Fibroblast of lung (primary cell): ENCODE measurements around the gene HYCC1. TPM values are rescaled to one million over a fixed set of nuclear protein-coding genes. Genes with fewer than 3 reads are reported as not detected.

ENCODE experiments used
- DNase-seq, 2 donors: peaks; one replicate each; pipeline versions ENCODE4 v3.0.0 to v3.0.0-alpha.2; 2010; ENCODE audit warnings: low read depth in 2 of 2
- H2AFZ ChIP-seq: 2 replicates; pipeline ENCODE4 v1.5.1; 2012; ENCODE audit warnings: low read length, control low read depth, inconsistent platforms
- H3K27ac ChIP-seq: 2 replicates; pipeline ENCODE4 v1.5.1; 2011; ENCODE audit warnings: low read length, control low read depth; ENCODE audit not compliant: insufficient read depth
- H3K27me3 ChIP-seq: 2 replicates; pipeline ENCODE4 v1.5.1; 2011; ENCODE audit warnings: mild to moderate bottlenecking, low read length; ENCODE audit not compliant: control insufficient read depth, insufficient read depth
- H3K36me3 ChIP-seq: 2 replicates; pipeline ENCODE4 v1.5.1; 2011; ENCODE audit warnings: low read length; ENCODE audit not compliant: control insufficient read depth, insufficient read depth
- H3K4me1 ChIP-seq: 2 replicates; pipeline ENCODE4 v1.5.1; 2011; ENCODE audit warnings: low read length; ENCODE audit not compliant: control insufficient read depth, insufficient read depth; ENCODE audit errors: extremely low read depth
- H3K4me2 ChIP-seq: 2 replicates; pipeline ENCODE4 v1.5.1; 2011; ENCODE audit warnings: low read length, control low read depth; ENCODE audit not compliant: insufficient read depth; ENCODE audit errors: extremely low read depth
- H3K4me3 ChIP-seq, 4 experiments: fragments of 200-600 bp in 1 of 4; sonication (generic) in 1 of 4; replicated peaks in 1 of 4; 2 replicates each; pipeline ENCODE4 v1.5.1; 2011 to 2016; ENCODE audit warnings: low read length in 4 of 4, low read depth in 3 of 4, mild to moderate bottlenecking in 3 of 4, control low read depth in 2 of 4, inconsistent platforms in 1 of 4, mixed read lengths in 1 of 4; ENCODE audit not compliant: insufficient read depth in 1 of 4; ENCODE audit errors: control extremely low read depth in 1 of 4
- H3K79me2 ChIP-seq: 2 replicates; pipeline ENCODE4 v1.5.1; 2012; ENCODE audit warnings: mild to moderate bottlenecking, low read length, inconsistent platforms; ENCODE audit not compliant: control insufficient read depth, insufficient read depth
- H3K9ac ChIP-seq: 2 replicates; pipeline ENCODE4 v1.5.1; 2011; ENCODE audit warnings: mild to moderate bottlenecking, low read length, control low read depth; ENCODE audit not compliant: insufficient read depth
- H3K9me3 ChIP-seq: 2 replicates; pipeline ENCODE4 v1.5.1; 2012; ENCODE audit warnings: low read depth, low read length; ENCODE audit not compliant: control insufficient read depth, insufficient read depth
- H4K20me1 ChIP-seq: 2 replicates; pipeline ENCODE4 v1.5.1; 2011; ENCODE audit warnings: low read length; ENCODE audit not compliant: control insufficient read depth, insufficient read depth; ENCODE audit errors: extremely low read depth
- EZH2 ChIP-seq: IDR thresholded peaks from 2 replicates; pipeline ENCODE4 v1.5.1; 2012; ENCODE audit warnings: low read length, control low read depth, mild to moderate bottlenecking; ENCODE audit errors: missing control alignments
- polyA minus RNA-seq: library from RNA; depleted of rRNA, polyadenylated mRNA; stranded (reverse); fragments of >200 nt; gene quantifications from 2 replicates; pipeline ENCODE4 v1.2.3, GENCODE V29; 2011; ENCODE audit warnings: low replicate concordance
- polyA plus RNA-seq, 2 donors: library from polyadenylated mRNA; depleted of rRNA in 1 of 2; stranded (reverse) in 1 of 2; unstranded in 1 of 2; fragments of >200 nt; gene quantifications; 2 replicates each; pipeline ENCODE4 v1.2.1, GENCODE V29; 2011 to 2012; ENCODE audit warnings: missing spikeins in 1 of 2
- total RNA-seq: library from RNA; depleted of rRNA; stranded (reverse); fragments of >200 nt; gene quantifications from 2 replicates; pipeline ENCODE4 v1.2.1, GENCODE V29; 2014
- TF ChIP-seq, protein P1 (sequence below), 2 donors: IDR thresholded peaks in 1 of 2; conservative IDR thresholded peaks in 1 of 2; 1 replicate in 1 of 2; 2 replicates in 1 of 2; pipeline ENCODE4 v1.5.1; 2011 to 2012; ENCODE audit warnings: low read length in 2 of 2, control low read depth in 1 of 2, inconsistent platforms in 1 of 2, low read depth in 1 of 2, mild to moderate bottlenecking in 1 of 2

Gene HYCC1
- 168 and 197 TPM in 2 replicates for total RNA-seq
- polyA plus RNA-seq: 211 and 215 TPM in 2 replicates
- polyA plus RNA-seq (2012): 108 and 112 TPM in 2 replicates
- polyA minus RNA-seq: 22.5 and 37.1 TPM in 2 replicates

DNA sequence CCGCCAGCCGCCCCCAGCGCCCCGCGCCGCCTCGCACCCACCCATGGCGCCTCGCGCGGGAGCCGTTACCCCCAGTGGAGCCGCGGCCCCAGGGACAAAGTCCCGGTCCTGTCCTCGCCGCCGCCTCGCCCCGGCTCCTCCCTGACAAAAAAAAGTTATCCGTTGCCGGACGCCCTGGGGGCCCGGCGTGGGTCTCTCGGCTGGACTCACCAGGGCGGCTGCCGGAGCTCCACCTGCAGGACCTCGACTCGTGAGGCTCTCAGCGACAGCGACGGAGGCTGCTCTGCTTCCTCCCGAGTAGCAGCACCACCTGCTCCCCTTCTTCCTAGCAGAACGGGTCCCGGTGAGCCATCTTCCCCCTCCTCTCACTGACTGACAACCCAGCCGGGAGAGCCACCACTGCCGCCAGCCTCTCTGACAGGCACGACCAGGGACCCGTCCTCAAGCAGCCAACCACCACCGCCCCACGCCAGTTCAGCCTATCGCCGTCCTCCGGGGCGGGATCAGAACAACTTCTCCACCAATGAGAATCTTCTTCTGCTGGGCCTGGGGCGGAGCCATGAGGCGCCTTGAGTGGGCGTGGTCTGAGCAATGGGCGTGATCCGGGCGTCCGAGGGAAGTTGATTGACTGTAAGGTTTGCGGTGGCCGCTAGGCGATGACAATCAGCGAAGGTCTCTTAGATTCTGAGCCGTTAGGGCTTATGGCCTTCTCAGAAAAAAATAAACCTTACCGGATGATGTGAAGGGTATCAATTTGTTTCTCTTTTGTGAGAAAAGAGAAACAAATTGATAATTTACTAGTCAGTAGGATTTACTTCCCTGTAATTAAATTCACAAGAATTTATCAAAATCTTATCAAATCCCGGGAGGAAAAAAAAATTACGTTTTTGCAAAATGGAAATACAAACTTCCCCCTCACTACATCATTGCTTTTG lies at the start of gene HYCC1:
TSS of gene HYCC1 (minus strand) at position 416 of the 935 bp plus-strand sequence. CDS start 23,019 bp downstream, outside the sequence.
- peak within 1 kb of the TSS; percentile 86 for H3K9ac ChIP-seq
- H4K20me1 ChIP-seq: no peaks in the 10 kb centered on the region
- H3K27me3 ChIP-seq: no peaks in the 10 kb centered on the region
- no peaks in the 10 kb centered on the region for H3K36me3 ChIP-seq
- no peak for TF ChIP-seq EZH2
- TF ChIP-seq, protein P1, sequence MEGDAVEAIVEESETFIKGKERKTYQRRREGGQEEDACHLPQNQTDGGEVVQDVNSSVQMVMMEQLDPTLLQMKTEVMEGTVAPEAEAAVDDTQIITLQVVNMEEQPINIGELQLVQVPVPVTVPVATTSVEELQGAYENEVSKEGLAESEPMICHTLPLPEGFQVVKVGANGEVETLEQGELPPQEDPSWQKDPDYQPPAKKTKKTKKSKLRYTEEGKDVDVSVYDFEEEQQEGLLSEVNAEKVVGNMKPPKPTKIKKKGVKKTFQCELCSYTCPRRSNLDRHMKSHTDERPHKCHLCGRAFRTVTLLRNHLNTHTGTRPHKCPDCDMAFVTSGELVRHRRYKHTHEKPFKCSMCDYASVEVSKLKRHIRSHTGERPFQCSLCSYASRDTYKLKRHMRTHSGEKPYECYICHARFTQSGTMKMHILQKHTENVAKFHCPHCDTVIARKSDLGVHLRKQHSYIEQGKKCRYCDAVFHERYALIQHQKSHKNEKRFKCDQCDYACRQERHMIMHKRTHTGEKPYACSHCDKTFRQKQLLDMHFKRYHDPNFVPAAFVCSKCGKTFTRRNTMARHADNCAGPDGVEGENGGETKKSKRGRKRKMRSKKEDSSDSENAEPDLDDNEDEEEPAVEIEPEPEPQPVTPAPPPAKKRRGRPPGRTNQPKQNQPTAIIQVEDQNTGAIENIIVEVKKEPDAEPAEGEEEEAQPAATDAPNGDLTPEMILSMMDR (conservative IDR thresholded peaks at IDR 0.05 in 1 of 2, IDR thresholded peaks at IDR 0.05 in 1 of 2; ENCODE audit: low read depth in 1 of 2, low read length in 2 of 2): peak; percentile 43 to 60
- H3K79me2 ChIP-seq: peaks cover 49% of the 10 kb centered on the region
- H3K9me3 ChIP-seq: no peaks in the 10 kb centered on the region
- peak within 1 kb of the TSS; percentile 11 for H2AFZ ChIP-seq
- H3K4me1 ChIP-seq: peaks cover 3% of the 10 kb centered on the region
- H3K27ac ChIP-seq: peak within 1 kb of the TSS; percentile 77
- peak within 1 kb of the TSS; percentile 93 for H3K4me2 ChIP-seq
- peak within 1 kb of the TSS; percentile 69 to 88 (median 74) for H3K4me3 ChIP-seq
- peak; percentile 97 to 99 for DNase-seq

DNA sequence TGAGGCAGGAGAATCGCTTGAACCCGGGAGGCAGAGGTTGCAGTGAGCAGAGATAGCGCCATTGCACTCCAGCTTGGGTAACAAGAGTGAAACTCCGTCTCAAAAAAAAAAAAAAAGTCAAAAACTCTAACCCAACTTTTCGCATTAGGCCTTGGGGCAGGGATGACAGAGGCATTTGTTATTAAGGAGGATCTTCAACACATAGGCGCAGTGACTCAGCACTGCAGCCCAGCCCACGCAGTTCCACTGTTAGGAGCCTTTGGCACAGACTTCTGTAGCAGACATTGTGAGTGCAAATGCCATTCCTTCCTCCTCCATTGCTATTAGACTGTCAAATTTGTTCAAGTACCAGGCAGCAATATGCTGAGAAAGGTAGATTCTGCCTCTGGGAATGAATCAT lies 48.5 kb upstream of the HYCC1 start:
- no peaks in the 10 kb centered on the region for H3K9me3 ChIP-seq
- H2AFZ ChIP-seq: no peak overlapping the region
- H3K4me2 ChIP-seq: no peak overlapping the region
- peak in 1 of 2 donors; percentile 85 for DNase-seq
- no peak overlapping the region for H3K27ac ChIP-seq
- no peak overlapping the region for H3K9ac ChIP-seq
- no peak overlapping the region for H3K4me3 ChIP-seq
- H3K27me3 ChIP-seq: no peaks in the 10 kb centered on the region
- no peaks in the 10 kb centered on the region for H3K36me3 ChIP-seq
- TF ChIP-seq, protein P1 (conservative IDR thresholded peaks at IDR 0.05 in 1 of 2, IDR thresholded peaks at IDR 0.05 in 1 of 2; ENCODE audit: low read depth in 1 of 2, low read length in 2 of 2): no peak
- TF ChIP-seq EZH2: no peak
- no peaks in the 10 kb centered on the region for H3K79me2 ChIP-seq
- H3K4me1 ChIP-seq: peaks cover 2% of the 10 kb centered on the region
- H4K20me1 ChIP-seq: no peaks in the 10 kb centered on the region

DNA sequence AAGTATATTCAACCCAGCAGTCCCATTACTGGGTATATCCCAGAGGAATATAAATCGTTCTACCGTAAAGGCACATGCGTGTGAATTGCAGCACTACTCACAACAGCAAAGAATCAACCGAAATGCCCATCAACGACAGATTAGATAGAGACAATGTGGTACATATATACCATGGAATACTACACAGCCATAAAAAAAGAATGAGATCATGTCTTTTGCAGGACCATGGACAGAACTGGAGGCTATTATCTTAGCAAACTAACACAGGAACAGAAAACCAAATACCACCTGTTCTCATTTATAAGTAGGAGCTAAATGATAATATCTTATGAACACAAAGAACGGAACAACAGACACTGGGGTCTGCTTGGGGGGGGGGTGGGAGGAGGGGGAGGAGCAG lies 47.4 kb upstream of the HYCC1 start:
- DNase-seq: no peak
- no peak overlapping the region for H2AFZ ChIP-seq
- no peak overlapping the region for H3K4me3 ChIP-seq
- H3K27ac ChIP-seq: no peak overlapping the region
- H3K4me2 ChIP-seq: no peak overlapping the region
- no peaks in the 10 kb centered on the region for H3K36me3 ChIP-seq
- no peaks in the 10 kb centered on the region for H3K9me3 ChIP-seq
- no peak overlapping the region for H3K9ac ChIP-seq
- no peaks in the 10 kb centered on the region for H4K20me1 ChIP-seq
- no peaks in the 10 kb centered on the region for H3K27me3 ChIP-seq
- TF ChIP-seq EZH2: no peak
- TF ChIP-seq, protein P1 (conservative IDR thresholded peaks at IDR 0.05 in 1 of 2, IDR thresholded peaks at IDR 0.05 in 1 of 2; ENCODE audit: low read depth in 1 of 2, low read length in 2 of 2): no peak
- no peaks in the 10 kb centered on the region for H3K4me1 ChIP-seq
- H3K79me2 ChIP-seq: no peaks in the 10 kb centered on the region
